Measurements from ENCODE around the gene BIVM.

Gene BIVM

GRCh38 chr13:102845630-102846260 is 46.8 kb downstream of the BIVM start, which contains the start of gene ERCC5:
Gene ERCC5 (plus strand): TSS chr13:102846032. CDS start chr13:102846267, 235 bp downstream.
- peak; percentile 81 for FAIRE-seq

- no peak for FAIRE-seq
Observed at GRCh38 chr13:102846261-102847015, 47.5 kb downstream of the BIVM start.

DNA sequence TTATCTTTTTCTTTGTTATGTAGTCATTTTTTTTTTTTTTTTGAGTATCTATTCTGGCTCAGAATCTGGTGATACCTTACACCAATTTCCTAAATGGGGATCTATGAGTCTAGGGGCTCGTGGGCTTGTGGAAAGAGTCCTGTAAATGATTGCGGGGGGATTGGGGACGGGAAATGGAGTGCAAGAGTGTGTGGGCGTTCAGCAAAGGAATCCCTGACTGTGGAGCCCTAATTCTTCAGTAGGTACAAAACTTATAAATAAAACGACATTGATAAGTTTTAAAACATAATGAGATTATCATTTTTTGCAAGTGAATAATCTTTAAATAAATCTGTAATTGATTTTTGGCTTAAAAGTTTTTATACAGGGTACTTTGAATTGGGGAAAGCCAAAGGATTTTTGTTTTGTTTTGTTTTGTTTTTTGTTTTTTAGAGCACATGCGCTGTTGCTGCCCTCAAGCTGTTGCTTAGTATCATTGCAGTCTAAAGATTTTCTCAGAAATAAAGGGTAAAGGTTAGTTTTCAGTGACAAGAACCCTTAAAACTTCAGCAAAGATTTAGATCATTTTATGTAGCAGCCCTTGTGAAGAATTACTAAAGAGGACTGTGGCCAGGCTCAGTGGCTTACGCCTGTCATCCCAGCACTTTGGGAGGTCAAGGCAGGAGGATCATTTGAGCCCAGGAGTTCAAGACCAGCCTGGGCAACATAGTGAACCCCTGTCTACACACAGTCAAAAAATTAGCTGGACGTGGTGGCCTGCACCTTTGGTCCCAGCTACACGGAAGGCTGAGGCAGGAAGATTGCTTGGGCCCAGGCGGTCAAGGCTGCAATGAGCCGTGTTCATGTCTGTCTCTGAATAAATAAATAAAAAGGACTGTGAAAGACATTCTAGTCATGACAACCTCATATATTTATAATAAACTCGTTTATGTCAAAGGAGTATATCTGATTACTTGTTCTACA is 48.6 kb downstream of the BIVM start:
- peak; percentile 77 for FAIRE-seq

DNA sequence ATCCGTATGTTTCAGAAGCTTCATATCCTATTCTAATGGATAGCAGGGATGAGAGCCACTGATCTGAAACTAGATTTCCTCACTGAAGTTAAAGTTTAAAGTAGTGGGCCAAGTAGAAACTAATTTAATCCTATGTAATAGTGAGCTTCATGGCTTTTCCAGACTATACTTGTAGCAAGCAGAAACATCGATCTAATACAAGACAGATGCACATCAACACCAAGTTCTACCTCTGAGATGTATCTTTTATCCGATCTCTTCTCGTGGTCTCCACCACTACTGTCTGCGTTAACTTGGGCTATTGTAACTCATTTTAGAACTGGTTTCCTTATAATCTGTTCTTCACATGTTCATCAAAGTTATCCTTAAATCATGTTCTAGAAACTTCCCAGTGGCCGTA is 50.0 kb downstream of the BIVM start:
- no peak for FAIRE-seq

DNA sequence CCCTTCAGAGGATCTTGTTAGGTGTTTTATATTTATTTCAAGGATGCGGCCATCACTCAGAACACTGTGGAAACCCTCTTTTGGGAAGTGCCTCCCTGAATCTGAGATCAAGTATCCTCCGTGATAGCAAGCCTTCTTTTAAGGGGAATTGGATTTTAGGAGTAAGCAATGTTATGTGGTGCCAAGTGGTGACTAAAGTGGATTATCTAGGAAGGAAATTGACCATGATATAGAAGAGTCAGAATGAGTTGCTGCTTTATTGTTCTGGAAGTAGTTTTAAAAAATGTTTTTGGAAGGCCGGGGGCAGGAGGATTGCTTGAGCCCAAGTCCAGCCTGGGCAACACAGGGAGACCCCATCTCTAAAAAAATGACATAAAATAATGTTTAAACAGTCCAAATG is 53.6 kb downstream of the BIVM start:
- no peak for FAIRE-seq

- FAIRE-seq: no peak
Observed at GRCh38 chr13:102854675-102855074, 55.8 kb downstream of the BIVM start.

DNA sequence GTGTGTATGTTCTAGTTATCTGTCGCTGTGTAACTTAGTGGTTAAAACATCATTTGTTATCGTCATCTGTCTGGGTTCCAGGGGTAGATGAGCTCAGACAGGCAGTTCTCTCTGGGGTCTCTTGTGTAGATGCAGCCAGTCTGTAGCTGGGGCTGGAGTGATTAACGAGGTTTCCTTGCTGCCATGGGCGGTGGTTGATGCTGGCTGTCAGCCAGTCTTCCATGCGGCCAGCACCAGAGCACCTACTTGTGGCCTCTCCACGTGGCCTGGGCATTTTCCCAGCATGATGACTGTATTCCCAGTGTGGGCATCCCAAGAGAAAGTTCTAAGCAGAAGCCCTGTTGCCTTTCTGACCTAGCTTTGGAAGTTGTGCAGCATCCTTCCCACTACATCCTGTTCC is 57.6 kb downstream of the BIVM start:
- FAIRE-seq: no peak

DNA sequence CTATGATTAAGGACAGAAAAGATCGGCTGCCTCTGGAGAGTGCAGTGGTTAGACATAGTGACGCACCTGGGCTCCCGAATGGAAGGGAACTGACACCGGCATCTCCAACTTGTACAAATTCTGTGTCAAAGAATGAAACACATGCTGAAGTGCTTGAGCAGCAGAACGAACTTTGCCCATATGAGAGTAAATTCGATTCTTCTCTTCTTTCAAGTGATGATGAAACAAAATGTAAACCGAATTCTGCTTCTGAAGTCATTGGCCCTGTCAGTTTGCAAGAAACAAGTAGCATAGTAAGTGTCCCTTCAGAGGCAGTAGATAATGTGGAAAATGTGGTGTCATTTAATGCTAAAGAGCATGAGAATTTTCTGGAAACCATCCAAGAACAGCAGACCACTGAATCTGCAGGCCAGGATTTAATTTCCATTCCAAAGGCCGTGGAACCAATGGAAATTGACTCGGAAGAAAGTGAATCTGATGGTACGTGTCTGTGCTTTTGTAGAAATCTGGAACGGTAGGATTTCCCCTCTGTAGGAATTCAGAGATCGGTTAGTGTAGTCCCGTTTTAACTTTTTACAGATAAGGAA is 63.8 kb downstream of the BIVM start:
- FAIRE-seq: no peak

DNA sequence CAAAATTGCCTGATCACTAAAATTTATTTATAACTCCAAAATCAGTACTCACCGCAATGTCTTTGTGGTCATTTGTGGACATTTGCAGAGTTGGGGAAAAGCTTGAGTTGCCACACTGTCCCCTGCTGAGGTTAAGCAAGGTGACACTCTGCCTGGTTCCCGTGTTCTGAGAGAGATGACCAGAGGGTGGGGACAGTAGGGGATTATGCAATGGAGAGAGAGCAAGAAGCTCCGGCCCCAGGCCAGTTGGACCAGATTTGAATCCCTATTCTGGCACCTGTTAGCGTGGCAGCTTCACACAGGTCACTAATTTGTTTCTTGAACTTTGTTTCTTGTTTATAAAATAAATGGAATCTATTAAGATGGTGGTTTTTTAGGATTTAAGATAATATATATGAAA is 64.7 kb downstream of the BIVM start:
- FAIRE-seq: no peak

DNA sequence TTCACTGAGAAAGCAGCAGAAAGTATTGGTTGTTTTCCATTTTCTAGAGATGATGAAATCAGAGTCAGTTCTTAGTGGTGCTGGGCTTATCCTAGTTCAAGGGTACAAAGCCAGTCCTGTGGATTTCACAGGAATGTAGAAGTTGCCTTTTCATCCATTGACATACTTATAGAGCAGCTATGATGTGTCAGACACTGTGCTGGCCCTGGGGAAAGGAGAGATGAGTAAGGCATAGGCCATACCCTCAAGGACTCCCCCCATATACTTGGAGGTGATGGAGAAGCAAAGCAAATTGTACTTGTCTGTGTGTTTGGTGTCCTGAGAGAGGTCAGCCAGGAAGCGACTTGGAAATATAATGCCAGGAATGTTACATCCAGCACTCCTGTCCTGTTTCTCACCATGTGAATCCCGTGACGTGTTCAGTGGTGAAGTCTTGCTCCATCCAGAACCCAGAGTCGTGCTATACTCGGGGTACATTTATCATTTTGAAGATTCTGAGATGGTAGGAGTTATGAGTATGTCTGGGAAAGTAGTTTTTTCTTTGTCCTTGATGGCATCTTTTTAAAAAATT is 69.5 kb downstream of the BIVM start:
- no peak for FAIRE-seq

GRCh38 chr13:102869948-102870676 is 71.2 kb downstream of the BIVM start:
- FAIRE-seq: no peak

- FAIRE-seq: no peak
Observed at GRCh38 chr13:102870677-102871415, 71.9 kb downstream of the BIVM start.

DNA sequence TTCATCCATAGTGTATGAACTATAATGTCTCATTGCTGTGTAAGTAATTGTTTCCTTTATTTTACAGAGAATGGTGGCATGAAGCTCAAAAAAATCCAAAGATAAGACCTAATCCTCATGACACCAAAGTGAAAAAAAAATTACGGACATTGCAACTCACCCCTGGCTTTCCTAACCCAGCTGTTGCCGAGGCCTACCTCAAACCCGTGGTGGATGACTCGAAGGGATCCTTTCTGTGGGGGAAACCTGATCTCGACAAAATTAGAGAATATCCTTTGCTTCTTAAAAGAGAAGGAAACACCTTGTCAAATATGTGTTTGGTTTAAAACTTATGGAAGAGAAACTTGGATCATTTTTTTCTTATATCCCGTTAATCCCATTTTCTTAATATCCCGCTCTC is 73.2 kb downstream of the BIVM start:
- no peak for FAIRE-seq

GRCh38 chr13:102872531-102872930 is 73.6 kb downstream of the BIVM start:
- no peak for FAIRE-seq

GRCh38 chr13:102873653-102874052 is 74.7 kb downstream of the BIVM start:
- FAIRE-seq: no peak

DNA sequence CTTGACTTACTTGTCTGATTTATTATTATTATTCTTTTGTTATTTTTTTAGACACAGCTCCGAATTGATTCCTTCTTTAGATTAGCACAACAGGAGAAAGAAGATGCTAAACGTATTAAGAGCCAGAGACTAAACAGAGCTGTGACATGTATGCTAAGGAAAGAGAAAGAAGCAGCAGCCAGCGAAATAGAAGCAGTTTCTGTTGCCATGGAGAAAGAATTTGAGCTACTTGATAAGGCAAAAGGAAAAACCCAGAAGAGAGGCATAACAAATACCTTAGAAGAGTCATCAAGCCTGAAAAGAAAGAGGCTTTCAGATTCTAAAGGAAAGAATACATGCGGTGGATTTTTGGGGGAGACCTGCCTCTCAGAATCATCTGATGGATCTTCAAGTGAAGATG is 76.3 kb downstream of the BIVM start:
- FAIRE-seq: no peak

DNA sequence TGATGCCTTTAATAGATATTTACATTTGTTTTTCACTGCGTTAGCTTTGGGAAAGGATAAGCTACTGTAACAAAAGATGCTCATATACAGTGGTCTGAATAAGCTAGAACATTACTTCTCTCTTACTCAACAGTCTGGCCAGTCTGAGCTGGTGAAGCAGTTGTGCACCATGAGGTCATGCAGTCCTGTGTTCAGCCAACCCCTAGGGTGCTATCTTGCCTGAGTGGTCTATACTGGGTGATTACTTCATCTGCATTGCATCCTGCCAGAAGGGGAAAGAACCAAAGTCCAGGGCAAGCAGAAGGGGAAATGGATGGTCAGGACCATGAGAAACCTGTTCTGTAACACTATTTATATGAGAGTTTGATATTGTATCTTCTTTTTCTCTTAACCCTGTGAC is 78.4 kb downstream of the BIVM start:
- FAIRE-seq: no peak

- no peak for FAIRE-seq
Observed at GRCh38 chr13:102878481-102878880, 79.6 kb downstream of the BIVM start.

- FAIRE-seq: no peak
Observed at GRCh38 chr13:102879793-102880499, 81.0 kb downstream of the BIVM start.

Measured in TTC549 (cell line).